GM13977 (cell line): ENCODE measurements around the gene CA5A.

Experiments used
- DNase-seq: peaks from one replicate; pipeline ENCODE4 v3.0.0; 2012; ENCODE audit warnings: low spot score
- CTCF ChIP-seq: IDR thresholded peaks from 2 replicates; pipeline ENCODE4 v1.5.1; 2012; ENCODE audit warnings: mild to moderate bottlenecking, control low read depth; ENCODE audit not compliant: insufficient read depth; ENCODE audit errors: extremely low read depth, missing control alignments
- in situ Hi-C: fragments of 300-500 bp; cut with MboI; formaldehyde crosslinking; loops from one replicate; pipeline ENCODE4 v1.12.0; 2022; ENCODE audit warnings: low sequenced_read_pairs, low pct_unique_long_range_greater_than_20kb, mixed read lengths, inconsistent platforms; ENCODE audit not compliant: unreplicated experiment

Gene CA5A

GRCh38 chr16:87953308-87954215, 17.2 kb upstream of the CA5A start:
- DNase-seq = no peak
- in situ Hi-C loops = loop anchor here (25.0 kb wide), 1 partner anchor 484 kb away; no protein-coding TSS in a partner anchor
- no peak for TF ChIP-seq CTCF

- in situ Hi-C loops = loop anchor here (25.0 kb wide), 1 partner anchor 485 kb away; no protein-coding TSS in a partner anchor
- no peak for TF ChIP-seq CTCF
- DNase-seq = no peak
These were observed 16.4 kb upstream of the CA5A start for GRCh38 chr16:87952751-87953150.

- peak; percentile 31 for TF ChIP-seq CTCF
- DNase-seq = no peak
These were observed 15.5 kb upstream of the CA5A start for GRCh38 chr16:87951552-87952538.

GRCh38 chr16:87950765-87951551, 14.6 kb upstream of the CA5A start, which contains the start of gene BANP:
Gene BANP, plus strand, starts transcription at chr16:87951434. Its CDS starts 23,682 bp downstream, at chr16:87975116.
- peak; percentile 98 for DNase-seq
- in situ Hi-C loops = loop anchor here (25.0 kb wide), 1 partner anchor 486 kb away; no protein-coding TSS in a partner anchor
- TF ChIP-seq CTCF = peak; percentile 31

More at GRCh38 chr16:87951552-87952538, 15.5 kb upstream of the CA5A start:
- in situ Hi-C loops = loop anchor here (25.0 kb wide), 1 partner anchor 485 kb away; no protein-coding TSS in a partner anchor

GRCh38 chr16:87949071-87949744, 12.9 kb upstream of the CA5A start:
- DNase-seq = no peak
- TF ChIP-seq CTCF = no peak
- in situ Hi-C loops = no loop called here
